Activated CD4-positive, alpha-beta T cell treated with anti-CD3 and anti-CD28 coated beads for 1 hour (primary cell): Measurements from ENCODE around the gene TMEM181.
"Not testable (repeated sequence)": the region's sequence is repeated elsewhere in the genome, so short reads cannot be mapped to it uniquely, and the experiment has no call there.

Experiments
- DNase-seq: peaks from one replicate; pipeline ENCODE4 v3.0.0-alpha.2; 2020

Gene TMEM181

DNA sequence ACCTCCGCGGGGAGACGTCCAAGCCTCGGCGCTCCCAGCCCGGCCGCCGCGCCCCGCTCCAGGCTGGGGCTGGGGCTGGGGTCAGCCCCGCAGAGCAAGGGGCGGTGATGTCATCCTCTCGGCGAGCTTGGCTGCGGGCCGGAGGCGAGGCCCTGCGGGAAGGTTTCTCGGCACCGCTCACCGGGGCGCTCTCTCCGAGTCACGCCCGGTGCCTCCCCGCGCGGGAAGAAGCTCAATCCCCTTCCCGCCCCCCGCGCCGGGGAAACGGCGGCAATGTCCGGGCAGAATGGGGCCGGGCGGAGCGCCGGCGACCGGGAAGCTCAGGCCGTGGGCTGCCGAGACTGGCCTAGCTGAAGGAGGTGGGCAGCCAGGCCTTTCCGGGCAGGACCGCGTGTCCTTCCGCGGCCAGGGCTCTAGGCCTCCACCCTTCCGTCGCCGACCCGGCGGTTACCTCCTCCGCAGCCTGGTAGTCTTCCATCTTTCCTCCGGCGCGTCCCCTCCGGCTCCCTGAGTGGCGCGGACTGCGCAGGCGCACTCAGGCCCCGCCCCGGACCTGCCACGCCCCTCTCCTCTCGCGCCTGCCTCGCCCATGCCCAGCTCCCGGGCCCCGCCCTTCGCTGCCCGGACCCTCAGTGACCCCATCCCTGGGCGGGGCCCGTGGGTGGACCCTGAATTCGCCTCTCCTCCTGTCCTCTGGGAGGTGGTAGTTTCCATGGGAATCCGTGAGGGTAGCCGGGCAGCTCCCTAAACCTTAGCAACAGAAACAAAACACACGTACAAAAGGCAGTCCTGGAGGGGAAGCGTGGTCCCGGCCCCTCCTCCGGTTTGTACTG lies 84.6 kb downstream of the TMEM181 start, which contains the start of gene DYNLT1:
DYNLT1 (minus strand) TSS at position 513 of the 833 bp plus-strand sequence; CDS start at position 478, 35 bp downstream.
- DNase-seq = peak; percentile 83

DNA sequence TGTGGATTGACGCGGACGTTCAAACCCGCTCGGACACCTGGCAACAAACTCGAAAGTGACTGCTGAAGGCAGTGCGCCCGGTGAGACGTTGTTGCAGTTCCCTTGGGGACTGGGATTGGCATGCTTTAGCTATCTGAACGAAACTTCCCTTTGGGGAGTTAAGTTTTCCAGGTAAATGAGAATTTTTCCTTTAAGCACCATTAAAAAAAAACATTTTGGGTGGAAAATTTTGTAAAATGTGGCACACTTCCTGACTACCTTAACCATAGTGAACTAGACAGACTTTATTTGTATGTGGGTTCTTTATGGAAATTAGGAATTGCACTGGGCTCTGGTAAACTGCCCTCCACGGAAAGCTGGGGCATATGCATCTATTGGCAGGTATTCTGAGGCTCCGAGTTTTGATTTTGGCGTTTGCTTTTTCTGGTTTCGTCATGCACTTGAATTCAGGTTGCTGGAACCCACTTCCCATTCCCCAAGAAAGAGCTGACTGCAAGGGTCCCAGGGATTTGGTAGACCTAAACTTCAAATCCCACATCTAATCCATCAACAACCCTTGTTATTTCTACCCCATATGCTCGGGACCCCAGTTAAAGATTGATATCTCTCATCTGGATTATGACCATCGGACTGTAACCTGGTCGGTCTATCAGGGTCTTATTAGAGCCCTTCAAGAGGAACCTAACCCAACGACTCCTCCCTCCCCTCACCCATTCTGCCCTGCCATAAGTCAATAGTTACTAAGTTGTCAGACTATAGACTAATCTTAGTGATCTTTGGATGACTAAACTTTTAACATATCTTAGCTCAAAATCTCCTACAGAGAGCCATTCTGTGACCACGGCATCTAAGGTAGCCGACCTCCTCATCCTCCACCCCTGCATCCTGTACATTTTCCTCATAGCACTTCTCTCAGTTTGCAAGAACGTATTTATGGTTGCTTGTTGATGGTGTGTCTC lies 85.5 kb downstream of the TMEM181 start:
- no peak for DNase-seq

DNA sequence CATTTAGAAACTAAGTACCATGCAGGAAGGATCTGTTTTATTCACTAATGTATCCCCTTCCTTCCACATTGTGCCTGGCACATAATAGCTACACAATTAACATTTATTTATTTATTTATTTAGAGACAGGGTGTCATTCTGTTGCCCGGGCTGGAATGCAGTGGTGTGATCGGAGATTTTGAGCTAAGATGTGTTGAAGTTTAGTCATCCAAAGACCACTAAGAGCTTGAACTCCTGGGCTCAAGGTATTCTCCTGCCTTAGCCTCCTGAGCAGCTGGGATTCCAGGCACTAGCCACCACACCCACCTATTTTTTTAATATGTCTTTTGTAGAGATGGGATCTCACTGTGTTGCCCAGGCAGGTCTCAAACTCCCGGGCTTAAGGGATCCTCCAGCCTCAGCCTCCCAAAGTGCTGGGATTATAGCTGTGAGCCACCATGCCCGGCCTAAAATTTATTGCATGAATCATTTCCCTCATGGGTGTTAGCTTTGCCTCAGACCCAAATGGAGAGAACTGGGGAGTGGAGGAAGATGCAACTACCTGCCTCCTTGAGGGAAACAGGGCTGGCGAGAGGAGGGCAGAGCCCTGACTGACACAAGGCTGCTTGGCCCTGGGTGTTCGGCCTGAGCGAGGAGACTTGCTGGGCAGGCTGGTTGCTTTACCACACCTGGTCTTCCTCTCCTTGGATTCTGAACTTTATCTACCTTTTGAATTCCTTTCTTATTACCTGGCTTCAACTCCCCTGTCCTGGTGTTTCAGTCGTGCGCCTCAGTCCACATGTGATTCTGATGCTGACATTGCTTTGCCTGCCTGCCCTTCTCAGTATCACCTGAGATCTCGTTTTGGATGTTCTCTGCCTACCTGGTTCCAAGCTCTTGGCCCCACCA lies 86.4 kb downstream of the TMEM181 start:
- DNase-seq = no peak

DNA sequence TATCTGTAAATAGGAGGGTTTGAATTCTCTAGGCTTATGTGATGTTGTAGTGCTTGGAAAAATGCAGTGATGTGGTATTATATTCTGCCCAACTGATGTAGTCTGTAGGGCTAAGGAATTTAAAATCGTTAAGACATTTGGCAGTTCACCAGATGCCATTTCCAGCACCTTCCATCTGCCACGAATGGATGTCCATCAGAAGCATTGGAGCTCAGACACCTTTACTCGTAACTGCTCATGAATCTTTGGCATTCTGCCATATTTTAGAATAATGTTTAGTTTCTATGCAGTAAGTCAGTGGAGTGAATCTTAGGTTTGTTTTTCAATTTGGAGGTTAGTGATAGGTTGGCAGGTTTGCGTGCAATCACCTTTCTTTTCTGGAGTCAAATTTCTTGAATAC lies 87.6 kb downstream of the TMEM181 start:
- no peak for DNase-seq

DNA sequence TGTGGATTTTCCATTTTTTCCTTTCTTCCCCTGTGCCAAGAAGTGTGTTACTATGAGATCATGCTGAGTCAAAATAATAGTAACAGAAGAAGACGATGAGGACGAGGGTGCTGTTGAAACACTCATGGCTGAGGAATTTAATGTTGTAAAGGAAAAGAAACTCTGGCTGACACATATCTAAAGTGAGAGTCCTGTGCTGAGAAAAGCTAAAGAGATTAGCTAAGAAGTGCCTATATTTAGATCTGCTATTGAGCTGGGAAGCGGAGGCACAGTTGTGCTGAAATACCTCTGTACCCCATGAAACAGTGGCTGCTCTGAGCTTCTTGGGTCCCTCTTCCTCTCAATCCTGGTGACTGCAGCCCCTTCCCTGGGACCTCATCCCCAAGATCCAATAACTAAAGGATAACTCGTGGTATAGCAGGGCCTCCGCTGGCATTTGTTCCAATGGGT lies 88.8 kb downstream of the TMEM181 start:
- DNase-seq = no peak

DNA sequence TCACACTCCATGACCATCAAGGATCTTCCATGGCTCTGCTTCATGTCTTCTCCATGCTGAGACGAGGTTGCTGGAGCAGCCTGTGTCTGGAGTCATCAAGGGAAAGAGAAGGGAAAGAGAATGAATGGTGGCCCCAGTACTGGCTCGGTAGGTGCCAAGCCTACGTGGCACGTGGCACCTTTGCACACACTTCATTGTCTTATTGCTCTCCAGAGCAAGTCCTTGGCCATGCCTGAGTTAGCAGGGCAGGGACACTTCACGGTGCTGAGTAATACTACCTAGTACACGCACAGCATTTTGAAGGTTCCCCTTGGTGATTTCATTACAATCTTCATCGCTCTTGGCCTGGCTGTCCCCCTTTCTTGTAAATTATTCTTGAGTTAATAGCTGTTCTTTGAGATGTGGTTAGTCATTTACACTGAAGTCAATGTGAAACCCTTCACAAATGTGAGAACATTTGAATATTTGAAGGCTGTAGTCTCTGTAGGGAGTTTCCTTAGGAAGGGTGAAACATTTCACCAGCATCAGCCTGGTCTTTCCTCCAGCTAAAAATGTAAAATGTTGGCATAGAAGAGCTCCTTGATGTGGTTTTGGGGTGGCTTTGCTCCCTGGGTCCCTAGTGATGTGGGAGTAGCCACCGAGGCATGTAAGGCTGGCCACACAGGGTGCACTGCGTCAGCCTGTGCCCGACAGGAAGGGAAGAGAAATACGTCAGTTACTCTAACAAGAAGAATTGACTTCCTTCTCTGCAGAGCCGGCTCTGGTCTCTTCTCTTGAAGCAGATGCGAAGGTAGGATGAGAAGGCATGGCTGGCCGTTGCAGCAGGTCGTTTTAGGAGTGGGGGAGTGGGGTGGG lies 89.6 kb downstream of the TMEM181 start, which contains the start of gene SYTL3:
SYTL3 (plus strand) TSS at position 766 of the 855 bp plus-strand sequence. CDS start 13,215 bp downstream, outside the sequence.
- peak; percentile 46 for DNase-seq

DNA sequence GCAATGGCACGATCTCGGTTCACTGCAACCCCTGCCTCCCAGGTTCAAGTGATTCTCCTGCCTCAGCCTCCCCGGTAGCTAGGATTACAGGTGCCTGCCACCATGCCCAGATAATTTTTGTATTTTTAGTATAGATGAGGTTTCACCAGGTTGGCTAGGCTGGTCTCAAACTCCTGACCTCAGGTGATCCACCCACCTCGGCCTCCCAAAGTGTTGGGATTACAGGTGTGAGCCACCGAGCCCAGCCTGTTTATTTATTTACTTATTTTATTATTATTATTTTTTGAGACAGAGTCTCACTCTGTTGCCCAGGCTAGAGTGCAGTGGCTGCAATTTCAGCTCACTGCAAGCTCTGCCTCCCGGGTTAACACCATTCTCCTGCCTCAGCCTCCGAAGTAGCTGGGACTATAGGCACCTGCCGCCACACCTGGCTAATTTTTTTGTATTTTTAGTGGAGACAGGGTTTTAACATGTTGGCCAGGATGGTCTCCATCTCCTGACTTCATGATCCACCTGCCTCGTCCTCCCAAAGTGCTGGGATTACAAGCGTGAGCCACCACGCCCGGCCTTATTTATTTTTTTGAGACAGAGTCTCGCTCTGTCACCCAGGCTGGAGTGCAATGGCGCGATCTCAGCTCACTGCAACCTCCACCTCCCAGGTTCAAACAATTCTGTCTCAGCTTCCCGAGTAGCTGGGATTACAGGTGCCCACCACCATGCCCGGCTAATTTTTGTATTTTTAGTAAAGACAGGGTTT lies 92.3 kb downstream of the TMEM181 start:
- DNase-seq = not testable (repeated sequence)

DNA sequence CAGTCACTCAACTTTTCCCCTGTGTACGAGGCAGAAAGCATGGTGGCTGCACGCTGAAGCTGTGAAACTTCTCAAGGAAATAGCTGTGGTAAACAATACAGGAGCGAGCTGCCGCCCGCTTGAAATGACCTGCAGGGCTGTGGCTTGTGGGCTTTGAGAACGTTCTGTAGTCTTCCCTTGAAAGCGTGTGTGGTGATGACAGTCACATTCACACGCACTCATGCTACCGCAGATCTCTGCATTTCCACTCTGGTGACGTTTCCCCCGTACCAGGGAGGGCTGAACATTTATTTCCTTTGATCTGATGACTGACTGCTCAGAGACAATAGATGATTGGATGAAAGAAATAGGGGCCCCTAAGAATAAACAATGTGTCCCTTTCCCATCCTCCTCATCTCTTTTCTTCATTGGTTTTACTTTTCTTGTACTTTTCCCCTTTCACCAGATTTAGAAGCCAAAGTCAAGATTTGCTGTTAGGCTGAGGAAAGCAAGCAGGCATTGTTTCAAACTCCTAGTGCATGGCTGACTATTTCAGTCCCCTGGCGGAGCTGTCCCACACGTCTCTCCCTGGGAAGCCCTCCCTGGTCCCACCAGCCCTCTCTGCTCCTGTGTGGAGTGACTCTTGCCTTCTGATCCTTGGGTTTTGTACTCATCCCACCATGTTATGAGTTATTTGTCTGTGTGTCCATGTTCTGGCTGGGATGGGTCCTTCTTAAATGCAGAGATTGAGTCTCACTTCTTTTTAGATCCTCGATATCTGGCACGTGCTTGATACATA lies 93.9 kb downstream of the TMEM181 start:
- peak; percentile 82 for DNase-seq

DNA sequence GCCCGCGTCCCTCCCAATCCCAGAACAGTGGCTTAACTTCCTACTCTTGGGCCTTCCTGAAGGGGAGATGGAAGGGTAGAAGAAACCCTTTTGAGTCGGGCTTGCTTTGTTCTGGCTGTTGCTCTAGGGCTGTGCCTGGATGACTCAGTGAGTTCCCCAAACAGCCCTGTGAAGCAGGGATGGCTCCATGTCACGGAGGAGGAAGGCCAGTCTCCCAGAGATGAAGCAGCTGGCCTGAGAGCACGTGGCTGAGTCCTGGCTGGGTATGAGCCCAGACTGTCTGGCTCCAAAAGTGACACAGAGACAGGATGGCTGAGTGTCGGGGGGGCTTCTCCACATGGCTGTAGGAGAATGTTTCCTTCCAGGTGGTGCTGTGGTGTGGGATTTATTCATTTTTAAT lies 94.6 kb downstream of the TMEM181 start:
- no peak for DNase-seq

DNA sequence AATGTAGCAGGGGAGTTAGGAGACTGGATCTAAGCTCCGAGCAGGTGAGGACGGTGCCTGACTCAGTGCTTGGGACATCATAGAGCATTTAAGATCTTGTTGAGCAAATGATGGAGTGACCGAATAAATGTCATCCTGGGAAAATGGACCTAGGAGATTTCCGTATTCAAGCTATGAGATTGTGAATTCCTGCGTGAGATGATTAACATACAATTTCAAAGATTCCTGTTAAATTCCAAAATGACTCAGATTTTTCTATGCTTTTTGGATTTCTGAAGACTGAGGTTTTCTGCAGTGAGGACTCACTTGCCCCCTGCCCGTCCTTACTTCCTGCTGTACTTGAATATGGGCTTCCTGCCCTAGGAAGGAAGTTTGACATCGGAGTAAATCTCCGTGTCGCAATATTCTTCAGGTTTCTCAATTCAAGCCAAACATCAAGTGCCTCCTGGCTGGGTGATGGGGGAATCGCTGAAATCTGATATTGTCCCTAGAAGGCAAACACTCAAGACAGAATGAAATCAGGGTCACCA lies 95.1 kb downstream of the TMEM181 start:
- DNase-seq = no peak

DNA sequence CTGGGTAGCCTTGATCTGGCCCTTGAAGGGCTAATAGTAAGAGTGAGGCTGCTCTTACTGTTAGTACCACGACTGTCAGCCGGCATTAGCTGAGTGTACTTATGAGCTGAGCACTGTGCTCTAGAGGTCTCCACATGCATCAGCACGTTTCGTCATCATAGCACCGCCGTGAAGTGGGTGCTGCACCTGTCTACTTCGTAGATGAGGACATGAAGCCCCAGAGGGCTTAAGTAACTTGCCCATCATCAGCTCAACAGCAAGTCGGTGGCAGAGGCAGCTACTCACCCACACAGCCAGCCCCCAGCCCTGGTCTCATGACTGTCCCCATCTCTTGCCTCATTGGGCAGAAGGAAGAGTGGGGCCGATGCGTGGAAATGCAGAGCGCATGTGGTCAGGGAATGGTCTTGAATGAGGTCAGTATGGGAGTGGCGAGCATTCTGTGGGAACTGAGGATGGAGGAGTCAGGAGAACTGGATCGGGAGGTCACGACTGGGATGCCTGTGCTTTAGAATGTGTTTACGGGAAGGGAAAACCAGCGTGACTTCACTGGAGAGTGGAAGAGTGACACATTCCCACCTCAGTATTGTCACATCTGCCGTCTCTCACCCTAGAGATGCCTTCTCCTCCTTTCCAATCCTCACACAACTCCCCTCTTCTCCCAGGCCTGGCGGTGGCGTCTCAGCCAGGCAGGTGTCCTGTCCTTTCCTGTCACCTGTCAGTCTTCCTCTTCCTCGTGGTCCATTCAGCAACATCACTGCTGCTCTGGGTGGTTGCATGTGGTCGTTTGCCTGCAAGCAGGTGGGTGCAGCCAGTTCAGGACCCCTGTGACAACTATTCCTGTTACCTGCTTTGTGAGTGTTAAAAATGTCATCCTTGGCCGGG lies 95.9 kb downstream of the TMEM181 start:
- no peak for DNase-seq

DNA sequence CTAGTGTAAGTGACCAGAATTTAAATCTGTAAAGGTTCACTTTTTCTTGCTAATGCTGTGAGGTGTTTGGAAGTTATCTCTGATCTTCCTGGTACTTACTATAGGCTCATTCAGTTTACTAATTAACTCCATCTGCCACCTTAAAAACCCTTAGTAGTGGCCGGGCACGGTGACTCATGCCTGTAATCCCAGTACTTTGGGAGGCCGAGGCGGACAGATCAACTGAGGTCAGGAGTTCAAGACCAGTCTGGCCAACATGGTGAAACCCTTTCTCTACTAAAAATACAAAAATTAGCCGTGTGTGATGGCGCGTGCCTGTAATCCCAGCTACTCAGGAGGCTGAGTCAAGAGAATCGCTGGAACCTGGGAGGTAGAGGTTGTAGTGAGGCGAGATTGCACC lies 97.1 kb downstream of the TMEM181 start:
- not testable (repeated sequence) for DNase-seq

DNA sequence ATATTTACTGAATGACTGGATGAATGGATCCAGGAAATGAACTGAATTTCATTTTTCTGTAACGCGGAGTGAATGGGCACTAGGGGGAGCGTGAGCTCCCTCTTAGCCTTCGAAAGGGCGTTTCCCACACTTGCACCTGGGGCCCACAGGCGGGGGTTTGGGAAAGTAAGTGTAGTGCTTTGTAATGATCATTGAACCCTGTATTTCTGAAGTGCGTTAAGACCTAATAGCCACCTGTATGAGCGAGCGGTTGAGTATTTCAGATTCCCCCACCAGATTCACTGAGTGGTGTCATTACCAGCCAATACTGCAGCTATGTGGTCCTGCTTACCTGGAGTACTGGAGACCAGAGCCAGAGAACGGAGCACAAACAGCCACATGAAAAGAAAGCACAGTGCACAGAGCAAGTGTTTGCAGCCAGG lies 100.5 kb downstream of the TMEM181 start:
- peak; percentile 28 for DNase-seq

DNA sequence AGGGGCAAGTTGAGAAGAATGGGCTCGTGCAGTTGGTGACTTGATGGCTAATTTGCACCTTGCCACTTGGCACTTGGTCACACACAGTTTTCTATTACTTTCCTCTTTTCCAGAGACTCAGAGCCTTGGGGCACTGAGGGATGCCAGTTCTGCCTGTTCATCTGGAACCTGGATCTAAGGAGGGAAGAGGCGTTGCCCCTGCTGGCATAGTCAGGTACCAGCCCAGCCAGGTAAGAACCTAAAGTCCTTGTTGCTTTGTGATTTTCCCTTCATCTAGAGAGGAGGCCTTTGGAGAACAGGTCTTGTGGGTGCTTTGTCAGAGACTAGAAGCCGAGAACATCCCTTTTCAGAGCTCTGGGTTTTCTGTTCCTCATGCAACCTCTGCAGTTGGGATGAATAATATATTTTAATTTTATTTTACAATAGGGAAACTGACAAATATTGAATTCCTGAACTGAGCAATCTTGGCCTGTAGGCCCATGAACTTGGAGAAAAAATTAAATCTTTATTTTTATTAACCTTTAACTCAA lies 101.3 kb downstream of the TMEM181 start:
- DNase-seq = no peak

DNA sequence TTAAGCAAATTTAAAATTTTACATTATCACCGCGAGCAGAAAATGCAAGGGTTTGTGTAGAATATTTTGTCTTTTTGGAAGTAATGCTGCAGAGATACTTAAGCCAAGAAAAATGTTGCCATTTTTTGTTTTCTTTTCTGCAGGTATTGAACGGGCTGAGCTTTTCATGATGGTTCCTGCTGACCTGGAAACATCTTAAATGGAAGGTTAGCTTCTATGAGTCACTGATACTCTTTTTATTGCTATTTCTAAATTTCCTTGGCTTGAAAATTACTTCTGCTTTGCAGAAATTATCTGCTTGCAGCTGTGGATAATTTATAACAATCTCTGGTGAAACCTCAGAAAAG lies 102.7 kb downstream of the TMEM181 start:
- no peak for DNase-seq

DNA sequence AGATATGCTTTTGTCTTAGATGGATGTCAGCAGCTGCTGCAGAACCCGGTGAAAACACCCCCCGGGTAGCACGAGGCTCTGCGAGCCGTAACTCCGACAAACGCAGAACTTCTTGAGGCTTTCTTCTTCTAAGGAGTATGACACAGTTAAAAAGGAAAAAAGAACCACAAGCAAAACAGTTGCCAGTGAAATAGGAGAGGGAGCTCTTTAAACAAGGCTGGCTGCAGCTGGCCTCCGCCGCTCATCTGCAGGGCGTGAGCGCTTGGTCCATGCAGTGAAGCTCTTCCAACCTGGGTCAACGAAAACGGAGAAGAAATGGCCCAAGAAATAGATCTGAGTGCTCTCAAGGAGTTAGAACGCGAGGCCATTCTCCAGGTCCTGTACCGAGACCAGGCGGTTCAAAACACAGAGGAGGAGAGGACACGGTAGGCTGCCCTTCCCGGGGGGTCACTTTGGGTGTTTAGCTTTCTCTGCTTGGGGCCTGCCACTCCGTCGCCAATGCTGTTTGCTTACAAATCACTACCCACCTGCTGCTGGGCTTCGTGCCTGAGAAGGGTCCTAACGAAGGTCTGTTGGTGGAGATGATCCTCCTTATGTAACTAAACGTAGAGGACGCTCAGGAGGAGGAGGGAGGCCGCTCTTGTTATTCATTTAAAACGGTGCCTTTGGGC lies 103.2 kb downstream of the TMEM181 start:
- no peak for DNase-seq

DNA sequence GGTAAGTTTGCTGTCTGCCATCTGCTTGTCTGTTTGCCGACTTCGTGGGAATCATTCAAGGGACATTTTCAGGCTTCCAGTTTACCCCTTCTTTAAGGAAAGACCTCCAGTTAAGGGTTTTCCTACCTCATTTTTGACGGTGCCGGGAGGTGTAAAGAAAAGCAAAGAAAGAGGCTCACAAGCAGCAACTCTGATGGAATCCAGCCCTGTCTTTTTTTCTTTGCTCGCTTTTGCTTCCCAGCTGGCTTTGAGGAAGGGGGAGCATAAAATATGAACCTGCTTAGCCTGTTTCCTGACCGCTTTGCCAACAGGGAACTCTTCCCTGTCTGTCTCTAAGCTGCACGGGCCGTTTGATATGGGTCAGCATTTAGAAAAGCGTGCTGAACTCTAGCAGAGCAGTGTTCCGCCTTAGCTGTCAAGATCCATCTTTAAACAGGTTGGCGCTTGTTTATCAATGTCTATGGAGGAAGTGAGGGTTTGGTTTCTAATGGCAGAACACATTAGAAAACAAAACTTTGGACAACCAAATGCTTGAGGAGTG lies 103.8 kb downstream of the TMEM181 start:
- no peak for DNase-seq
